ENCODE results near the gene TFR2.

The TFR2 gene

DNA sequence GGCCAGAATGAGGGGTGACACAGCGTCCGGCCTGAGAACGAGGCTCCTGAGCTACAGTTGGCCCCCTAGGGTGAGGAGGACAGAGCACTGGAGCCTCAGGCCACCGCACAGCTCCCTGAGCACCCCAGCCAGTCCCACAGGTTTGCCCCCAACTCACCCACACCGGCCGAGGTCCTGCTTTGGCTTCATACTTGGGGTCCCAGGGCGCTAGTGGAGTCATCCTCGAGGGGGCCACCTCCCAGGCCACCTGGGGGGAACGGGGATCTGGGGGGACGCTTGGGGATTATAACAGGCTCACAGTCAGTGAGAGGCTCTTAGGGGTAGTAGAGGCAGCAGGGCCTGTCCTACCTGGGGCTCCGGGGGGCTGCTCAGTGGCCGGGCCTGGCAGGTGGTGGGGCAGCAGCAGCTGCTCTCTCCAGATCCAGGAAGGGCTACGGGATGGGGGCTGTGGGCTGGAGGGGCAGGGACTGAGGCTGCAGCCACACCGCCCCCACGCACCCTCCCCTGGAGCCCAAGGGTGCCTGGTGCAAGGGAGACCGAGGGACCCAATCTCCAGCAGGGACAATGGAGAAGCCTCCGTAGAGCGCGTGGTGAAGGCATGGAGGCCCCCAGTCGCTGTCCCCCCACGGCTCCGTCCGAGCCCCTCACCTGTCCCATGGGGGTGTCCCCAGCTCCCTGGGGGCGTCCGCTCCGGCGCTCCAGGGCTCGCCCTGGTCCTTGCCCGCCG lies 68.2 kb downstream of the TFR2 start:
- DNase-seq (ENCODE audit: low read depth), result no peak

DNA sequence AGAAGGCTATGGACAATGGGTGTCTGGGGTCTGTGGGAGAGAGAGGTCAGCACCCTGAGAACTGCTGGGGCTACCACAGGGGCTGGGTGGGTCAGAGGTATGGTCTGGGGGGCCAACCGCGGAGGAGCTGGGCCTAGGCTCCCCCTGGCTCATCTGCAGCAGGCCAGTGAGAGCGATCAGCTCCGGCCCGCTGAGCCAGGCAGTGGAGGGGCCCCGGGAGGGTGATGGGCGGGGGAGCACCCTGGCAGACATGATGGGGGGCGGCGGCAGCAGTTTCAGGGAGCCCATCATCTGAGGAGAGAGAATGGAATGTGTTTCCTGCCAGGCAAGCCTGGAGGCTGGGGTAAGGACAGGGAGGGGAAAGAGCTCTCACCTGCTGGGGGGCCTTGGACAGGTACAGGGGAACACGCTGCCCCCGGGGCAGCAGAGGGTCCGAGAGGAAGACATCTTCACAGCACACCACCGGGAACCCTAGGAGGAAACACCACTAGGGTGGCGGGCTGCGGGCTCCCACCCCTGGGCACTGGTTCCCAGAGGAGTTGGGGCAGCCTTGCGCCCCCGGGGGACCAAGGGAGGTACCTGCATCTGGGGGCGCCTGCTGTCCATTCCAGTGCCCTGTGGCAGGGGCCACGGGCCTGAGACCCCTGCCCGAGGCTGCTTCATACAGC lies 68.9 kb downstream of the TFR2 start:
- no peak for DNase-seq (ENCODE audit: low read depth)

DNA sequence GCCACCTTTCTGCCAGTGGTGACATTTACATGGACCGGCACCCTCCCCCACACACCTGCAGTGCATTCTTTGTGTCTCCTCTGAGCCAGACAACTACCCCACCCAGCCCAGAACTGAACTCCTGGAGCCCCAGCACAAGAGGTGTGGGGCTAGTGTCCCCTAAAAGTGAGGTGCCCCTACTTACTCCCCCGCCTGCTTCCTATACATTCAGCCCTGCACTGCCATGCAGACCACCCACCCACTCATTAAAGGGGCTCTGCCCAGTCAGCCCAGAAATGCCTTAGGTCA lies 69.6 kb downstream of the TFR2 start:
- DNase-seq (ENCODE audit: low read depth), result no peak

DNA sequence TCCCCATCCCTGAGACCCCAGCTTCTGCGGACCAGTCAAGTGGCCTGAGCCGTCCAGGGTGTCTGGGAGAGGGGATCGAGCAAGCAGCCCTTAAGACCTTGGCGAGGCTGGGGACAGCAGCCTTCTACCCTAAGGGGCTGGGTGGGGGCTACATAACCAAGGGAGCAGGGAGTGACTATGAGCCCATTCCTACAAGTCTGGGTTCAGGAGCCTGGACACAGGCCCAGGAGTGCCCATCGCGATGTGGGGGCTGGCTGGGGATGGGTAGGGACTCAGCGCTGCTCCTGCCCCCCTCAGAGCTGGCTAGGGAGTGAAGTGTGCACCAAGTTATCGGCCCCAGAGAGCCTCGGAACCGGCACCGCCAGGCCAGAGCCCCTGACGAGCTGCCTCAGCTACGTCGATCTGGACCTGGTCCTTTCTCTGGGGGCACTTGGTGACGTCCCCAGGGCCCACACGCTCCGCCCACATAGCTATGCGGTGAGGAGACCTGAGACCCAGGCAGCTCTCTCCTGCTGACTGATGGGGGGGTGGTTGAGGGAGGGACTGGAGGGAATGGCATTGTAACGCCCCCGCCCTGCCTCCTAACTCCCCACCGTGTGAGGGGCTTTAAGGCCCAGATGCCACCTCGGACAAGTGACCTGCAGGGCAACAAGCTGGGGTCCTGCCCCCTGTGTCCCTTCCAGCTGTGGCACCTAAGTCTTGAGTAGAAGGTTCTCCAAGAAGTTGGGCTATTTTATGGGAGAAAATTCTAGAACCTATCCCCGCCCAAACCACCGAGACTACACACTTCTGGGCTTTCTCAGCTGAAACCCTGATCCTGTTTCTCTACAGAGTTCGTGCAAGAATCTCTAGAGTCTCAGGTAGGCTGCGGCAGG lies 70.2 kb downstream of the TFR2 start:
- no peak for DNase-seq (ENCODE audit: low read depth)
